ENCODE results near the gene HIC1.

The HIC1 gene

DNA sequence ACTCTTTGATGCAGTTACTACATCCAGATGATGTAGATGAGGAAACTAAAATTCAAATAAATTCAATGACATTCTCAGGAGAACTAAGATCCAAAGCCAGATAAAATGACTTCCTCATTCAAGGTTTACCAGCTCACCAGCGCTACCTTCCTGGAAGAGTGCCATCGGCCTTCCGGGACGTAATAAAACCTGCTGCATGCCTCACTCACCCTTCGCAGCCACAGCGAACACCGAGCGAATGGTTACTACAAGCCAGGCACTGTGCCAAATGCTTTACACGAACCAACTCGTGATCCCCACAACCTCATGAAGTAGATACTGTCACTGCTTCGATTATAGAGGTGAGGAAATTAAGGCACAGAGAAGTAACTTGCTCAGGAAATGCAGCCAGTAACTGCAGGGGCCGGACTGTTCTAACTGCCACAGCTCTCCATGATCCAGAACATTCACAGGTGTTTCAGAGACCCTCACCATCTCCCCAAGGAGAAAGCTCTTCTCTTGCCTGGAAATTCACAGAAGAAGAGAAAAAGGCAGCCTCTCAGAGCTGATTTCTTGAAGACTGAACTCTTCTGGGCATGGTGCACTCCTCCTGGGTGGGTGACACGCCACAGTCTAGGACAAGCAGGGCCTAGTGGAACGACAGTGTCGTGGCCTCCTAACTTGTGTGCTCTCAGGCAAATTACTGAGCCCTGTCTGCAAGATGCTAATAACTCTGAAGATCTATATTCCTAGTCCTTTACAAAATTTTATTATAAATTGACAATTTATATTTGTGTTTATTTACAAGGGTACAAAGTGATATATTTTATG, 46.8 kb downstream of the HIC1 start:
- no peak for DNase-seq (ENCODE audit: low read depth in 2 of 2)

DNA sequence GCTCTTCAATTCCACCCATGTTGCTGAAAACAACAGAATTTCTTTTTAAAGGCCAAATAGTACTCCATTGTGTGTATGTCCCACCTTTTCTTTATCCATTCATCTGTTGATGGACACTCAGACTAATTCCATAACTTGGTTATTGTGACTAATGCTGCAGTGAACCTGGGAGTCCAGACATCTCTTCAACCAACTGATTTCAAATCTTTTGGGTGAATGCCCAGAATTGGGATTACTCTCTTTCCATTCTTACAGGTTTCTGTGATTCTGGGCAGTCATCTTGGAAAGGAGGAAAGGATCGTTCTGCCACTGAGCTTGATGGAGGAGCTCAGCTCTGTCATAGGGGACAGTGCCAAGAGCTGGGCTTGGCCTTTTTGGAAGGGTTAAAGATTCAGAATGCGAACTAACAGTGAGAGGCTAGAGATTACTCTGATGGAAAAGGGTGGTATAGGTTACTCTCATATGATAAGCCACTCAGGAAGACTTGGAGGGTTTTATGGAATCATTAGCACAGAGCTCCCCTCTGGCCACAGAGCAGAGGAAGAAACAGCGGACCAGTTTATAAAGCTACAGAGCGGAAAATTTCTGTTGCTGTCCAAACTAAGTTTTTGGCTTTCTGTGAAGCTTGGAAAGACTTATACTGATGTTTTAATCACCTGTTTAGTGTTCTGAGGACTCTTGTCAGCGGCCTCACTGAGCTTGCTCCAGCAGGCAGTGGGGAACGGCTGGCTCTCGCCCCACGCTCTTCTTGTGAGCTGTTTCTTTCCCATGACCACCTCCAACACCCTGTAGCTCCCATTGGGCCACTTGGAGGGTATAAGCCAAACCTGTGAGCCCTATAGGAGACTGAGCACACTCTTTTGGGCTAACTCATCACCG, 48.3 kb downstream of the HIC1 start:
- no peak for DNase-seq (ENCODE audit: low read depth in 2 of 2)

DNA sequence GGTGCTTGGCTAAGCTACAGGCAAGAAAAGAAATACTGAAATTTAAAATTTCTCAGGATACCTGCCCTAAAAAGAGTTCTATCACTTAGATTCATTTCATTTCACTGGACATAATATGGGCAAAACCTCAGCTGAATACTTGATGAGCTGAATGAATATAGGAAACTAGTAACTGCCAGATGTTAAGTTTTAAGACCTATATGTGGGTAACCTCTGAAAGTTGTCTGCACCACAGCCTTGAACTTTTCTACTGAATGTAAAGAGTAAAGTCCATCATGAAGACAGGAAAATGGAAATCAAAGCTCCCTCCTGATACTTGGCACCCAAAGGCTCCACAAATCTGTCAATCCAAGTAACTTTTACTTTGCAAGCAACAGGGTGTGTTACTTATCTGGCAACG, 50.8 kb downstream of the HIC1 start:
- DNase-seq (ENCODE audit: low read depth in 2 of 2) = no peak

DNA sequence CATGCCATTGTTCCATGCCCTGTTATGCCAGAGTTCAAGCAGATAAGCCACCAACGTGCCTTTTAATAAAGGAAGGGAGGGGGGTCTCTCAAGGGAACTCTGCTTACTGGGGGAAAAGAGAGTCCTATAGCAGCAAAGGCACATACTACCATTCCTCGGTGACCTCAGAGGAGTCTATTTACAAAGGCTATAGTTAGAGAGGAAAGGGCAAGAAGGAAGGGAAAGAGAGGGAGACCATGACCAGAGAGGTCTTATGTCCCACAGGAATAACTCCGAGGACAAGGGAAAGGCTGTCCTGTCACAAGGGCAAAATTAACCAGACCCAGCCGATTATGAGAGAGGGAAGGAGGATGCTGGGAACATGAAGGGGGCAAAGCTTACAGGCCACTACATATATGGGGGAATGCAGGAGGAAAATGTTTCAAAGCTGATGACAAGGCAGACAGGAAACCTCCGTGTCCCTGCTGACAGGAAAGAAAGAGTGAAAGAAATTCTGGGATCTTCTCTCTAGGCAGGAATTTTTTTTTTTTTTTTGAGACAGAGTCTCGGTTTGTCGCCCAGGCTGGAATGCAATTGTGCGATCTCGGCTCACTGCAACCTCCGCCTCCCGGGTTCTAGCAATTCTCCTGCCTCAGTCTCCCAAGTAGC, 51.5 kb downstream of the HIC1 start:
- DNase-seq (ENCODE audit: low read depth in 2 of 2) = no peak

DNA sequence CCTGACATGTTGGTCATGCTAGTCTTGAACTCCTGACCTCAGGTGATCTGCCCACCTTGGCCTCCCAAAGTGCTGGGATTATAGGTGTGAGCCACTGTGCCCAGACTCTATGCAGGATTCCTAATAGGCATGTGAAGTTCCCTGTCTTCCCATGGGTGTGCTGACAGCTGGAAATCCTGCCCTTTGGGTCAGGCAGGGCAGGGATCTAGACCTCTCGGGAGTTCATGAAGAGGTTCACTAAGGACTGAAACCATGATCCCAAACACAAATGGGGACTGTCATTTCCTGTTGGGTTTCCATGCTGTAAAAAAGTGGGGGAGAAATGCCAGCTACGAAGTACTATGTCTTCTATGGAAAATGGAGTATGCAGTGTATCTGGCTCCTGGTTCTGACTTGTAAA, 52.1 kb downstream of the HIC1 start:
- DNase-seq (ENCODE audit: low read depth in 2 of 2) = no peak

DNA sequence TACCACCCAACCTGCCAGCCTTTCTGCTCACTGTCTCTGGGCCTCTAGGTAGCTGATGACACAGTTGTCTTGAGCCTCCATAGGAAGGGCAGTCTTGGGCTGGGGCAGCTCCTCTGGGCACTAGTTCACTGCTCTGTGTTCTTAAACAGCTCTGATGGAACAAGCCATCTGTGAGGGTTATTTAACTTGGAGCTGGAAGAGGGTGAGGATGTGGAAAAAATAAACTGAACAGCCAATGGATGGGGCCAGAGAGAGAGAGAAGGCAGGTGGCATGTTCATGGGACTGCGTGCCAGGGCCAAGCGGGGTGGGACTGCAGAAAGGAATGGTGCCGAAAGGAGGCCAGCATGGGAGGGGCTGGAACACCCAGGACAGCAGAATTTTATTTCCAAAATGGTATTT, 52.6 kb downstream of the HIC1 start:
- DNase-seq (ENCODE audit: low read depth in 2 of 2) = no peak

DNA sequence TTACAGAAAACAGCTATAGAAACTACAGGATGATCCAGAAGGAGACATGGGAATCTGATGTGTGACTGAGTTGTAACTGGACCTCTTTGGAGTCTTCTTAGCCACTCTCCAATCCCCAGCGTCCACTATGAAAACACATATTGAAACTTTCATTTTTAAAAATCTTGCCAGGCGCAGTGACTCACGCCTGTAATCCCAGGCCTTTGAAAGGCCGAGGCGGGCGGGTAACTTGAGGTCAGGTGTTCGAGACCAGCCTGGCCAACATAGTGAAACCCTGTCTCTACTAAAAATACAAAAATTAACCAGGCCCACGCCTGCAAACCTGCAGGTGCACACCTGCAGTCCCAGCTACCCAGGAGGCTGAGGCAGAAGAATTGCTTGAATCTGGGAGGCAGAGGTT, 53.3 kb downstream of the HIC1 start:
- no peak for DNase-seq (ENCODE audit: low read depth in 2 of 2)

DNA sequence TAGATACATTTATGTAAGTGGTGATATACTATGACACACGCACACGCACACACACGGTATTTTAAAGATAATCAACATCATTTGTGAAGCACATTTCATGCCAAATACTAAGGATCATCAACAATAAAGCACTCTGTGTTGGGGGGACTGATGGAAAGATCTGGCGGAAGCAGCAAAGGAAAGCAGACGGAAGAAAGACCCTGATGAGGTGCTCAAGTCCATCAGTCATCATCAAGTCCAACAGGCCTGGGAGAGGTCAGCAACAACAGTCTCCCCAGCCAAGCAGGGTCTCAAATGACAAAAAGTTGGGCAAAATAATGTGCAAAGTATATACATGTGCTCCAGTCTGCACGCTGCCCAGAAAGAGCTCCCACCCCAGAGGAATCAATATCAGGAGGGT, 55.5 kb downstream of the HIC1 start:
- no peak for DNase-seq (ENCODE audit: low read depth in 2 of 2)

DNA sequence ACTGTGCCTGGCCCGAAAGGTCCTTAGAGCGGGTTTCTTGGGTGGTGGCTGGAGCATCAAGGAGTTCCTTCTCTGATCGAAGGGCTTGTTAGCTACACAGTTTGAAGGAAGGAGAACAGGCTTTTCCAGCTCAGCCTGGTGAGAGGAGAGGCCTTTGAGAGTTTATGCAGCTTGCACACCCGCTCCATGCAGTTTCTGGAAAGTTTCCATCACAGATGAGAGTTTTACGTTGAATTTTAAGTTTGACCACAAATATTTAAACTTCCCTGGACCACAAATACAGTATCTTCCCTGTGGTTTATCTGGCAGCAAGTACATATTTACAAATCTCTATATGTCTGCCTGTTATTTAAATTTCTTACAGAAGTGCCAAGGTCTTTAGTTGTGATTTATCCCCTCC, 56.8 kb downstream of the HIC1 start:
- no peak for DNase-seq (ENCODE audit: low read depth in 2 of 2)
